Vagina (tissue), 2 donors: Measurements from ENCODE around the gene DHX35.

ENCODE experiments used
- CTCF ChIP-seq, 3 experiments: fragments of 450-650 bp in 2 of 3; fragments of 200-600 bp in 1 of 3; sonication (generic) in 1 of 3; IDR thresholded peaks; one replicate each; pipeline ENCODE4 v1.5.1; 2017 to 2019; ENCODE audit warnings: antibody characterized with exemption in 3 of 3, mild to moderate bottlenecking in 2 of 3, moderate library complexity in 2 of 3
- POLR2A ChIP-seq, 2 donors: fragments of 450-650 bp; IDR thresholded peaks; one replicate each; pipeline ENCODE4 v1.6.1; 2017; ENCODE audit warnings: antibody characterized with exemption in 2 of 2, mild to moderate bottlenecking in 2 of 2, moderate library complexity in 2 of 2
- POLR2AphosphoS5 ChIP-seq, 2 donors: sonication (generic); formaldehyde crosslinking; IDR thresholded peaks; one replicate each; pipeline ENCODE4 v1.9.0; 2017; ENCODE audit warnings: antibody characterized with exemption in 2 of 2, mild to moderate bottlenecking in 2 of 2, low read depth in 1 of 2; ENCODE audit not compliant: insufficient read depth in 1 of 2

DNA sequence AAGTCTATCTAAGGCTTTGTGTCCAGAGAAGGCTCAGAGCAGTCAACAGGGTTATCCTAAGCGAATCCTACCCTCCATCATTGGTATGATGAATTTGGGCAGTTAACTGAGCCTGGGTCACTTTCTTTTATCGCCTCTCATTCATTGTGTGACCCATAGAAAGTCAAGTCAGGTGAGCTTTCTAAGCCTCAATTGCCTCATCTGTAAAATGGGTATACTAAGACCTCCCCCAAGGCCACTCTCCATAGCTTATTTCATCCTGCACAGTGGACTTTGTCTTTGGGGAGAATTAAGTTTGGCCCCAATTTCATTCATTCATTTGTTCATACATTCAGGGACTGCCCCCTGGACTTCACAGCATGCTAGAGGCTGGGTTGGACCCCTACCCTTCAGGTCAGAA, 110.5 kb downstream of the DHX35 start:
- no peak for TF ChIP-seq CTCF (IDR thresholded peaks at IDR 0.05)
- TF ChIP-seq POLR2AphosphoS5 (IDR thresholded peaks at IDR 0.05; ENCODE audit: insufficient read depth in 1 of 2, low read depth in 1 of 2) = no peak
- no peak for TF ChIP-seq POLR2A (IDR thresholded peaks at IDR 0.05)
